MM.1S (cell line): ENCODE results near the gene EIF2A.

ENCODE experiments used
- DNase-seq: peaks from one replicate; pipeline ENCODE4 v3.0.0-alpha.2; 2015
- H2AFZ ChIP-seq: fragments of 300-600 bp; sonication (generic); 2 replicates; pipeline ENCODE4 v1.6.0; 2016; ENCODE audit warnings: antibody characterized with exemption, low read length
- H3F3A ChIP-seq: fragments of 300-600 bp; sonication (generic); 2 replicates; pipeline ENCODE4 v1.6.1; 2016; ENCODE audit warnings: mild to moderate bottlenecking, antibody characterized with exemption, low read length, moderate library complexity, mixed read lengths; ENCODE audit not compliant: insufficient read depth
- H3K27ac ChIP-seq: fragments of 300-600 bp; sonication (generic); 2 replicates; pipeline ENCODE4 v1.5.1; 2016; ENCODE audit warnings: mild to moderate bottlenecking, low read length
- H3K27me3 ChIP-seq: fragments of 300-600 bp; sonication (generic); replicated peaks from 2 replicates; pipeline ENCODE4 v1.6.0; 2016; ENCODE audit warnings: low read length; ENCODE audit not compliant: insufficient read depth
- H3K36me3 ChIP-seq: fragments of 300-600 bp; sonication (generic); replicated peaks from 2 replicates; pipeline ENCODE4 v1.6.1; 2016; ENCODE audit warnings: mild to moderate bottlenecking, low read length, mixed read lengths; ENCODE audit not compliant: insufficient read depth
- H3K4me1 ChIP-seq: fragments of 300-600 bp; sonication (generic); 2 replicates; pipeline ENCODE4 v1.6.1; 2016; ENCODE audit warnings: low read length, mixed read lengths
- H3K4me2 ChIP-seq: fragments of 300-600 bp; sonication (generic); 2 replicates; pipeline ENCODE4 v1.6.0; 2016; ENCODE audit warnings: low read depth, low read length
- H3K4me3 ChIP-seq: fragments of 300-600 bp; sonication (generic); 2 replicates; pipeline ENCODE4 v1.5.1; 2016; ENCODE audit warnings: low read length, mixed read lengths
- H3K79me2 ChIP-seq: fragments of 300-600 bp; sonication (generic); 2 replicates; pipeline ENCODE4 v1.6.1; 2016; ENCODE audit warnings: mixed run types, low read length, mixed read lengths
- H3K9ac ChIP-seq: fragments of 300-600 bp; sonication (generic); 2 replicates; pipeline ENCODE4 v1.6.1; 2016; ENCODE audit warnings: low read length, mixed read lengths
- H3K9me2 ChIP-seq: fragments of 300-600 bp; sonication (generic); replicated peaks from 2 replicates; pipeline ENCODE4 v1.6.1; 2016; ENCODE audit warnings: mild to moderate bottlenecking, low read length, mixed read lengths; ENCODE audit not compliant: insufficient read depth
- H3K9me3 ChIP-seq: fragments of 300-600 bp; sonication (generic); replicated peaks from 2 replicates; pipeline ENCODE4 v1.6.1; 2016; ENCODE audit warnings: mild to moderate bottlenecking, low read length, mixed read lengths; ENCODE audit not compliant: insufficient read depth
- H4K20me1 ChIP-seq: fragments of 300-600 bp; sonication (generic); 2 replicates; pipeline ENCODE4 v1.6.1; 2016; ENCODE audit warnings: mild to moderate bottlenecking, low read length, moderate library complexity, mixed read lengths; ENCODE audit not compliant: insufficient read depth
- EZH2 ChIP-seq: fragments of 300-600 bp; sonication (generic); optimal IDR thresholded peaks from 2 replicates; pipeline ENCODE3; 2017; ENCODE audit warnings: low read depth, mild to moderate bottlenecking, antibody characterized with exemption, low read length, mixed read lengths
- EZH2phosphoT487 ChIP-seq: fragments of 300-600 bp; sonication (generic); IDR thresholded peaks from 2 replicates; pipeline ENCODE4 v1.6.1; 2018; ENCODE audit warnings: antibody characterized with exemption, low read length
- TF ChIP-seq, protein P1 (sequence below): fragments of 300-600 bp; sonication (generic); IDR thresholded peaks from 2 replicates; pipeline ENCODE4 v1.5.1; 2016; ENCODE audit warnings: antibody characterized with exemption, low read length, mixed read lengths

The EIF2A gene

GRCh38 chr3:150531775-150532174, 14.8 kb upstream of the EIF2A start:
- Histone ChIP-seq H3K9me2 (no peaks in the 10 kb centered on the region), H3K4me2 (no peak overlapping the region), H3K9ac (no peak overlapping the region), H4K20me1 (no peaks in the 10 kb centered on the region), H3K4me3 (no peak overlapping the region), H2AFZ (no peak overlapping the region), H3K27ac (no peak overlapping the region), H3K36me3 (no peaks in the 10 kb centered on the region), H3K9me3 (no peaks in the 10 kb centered on the region), H3K4me1 (no peaks in the 10 kb centered on the region), H3K27me3 (no peaks in the 10 kb centered on the region), H3F3A (no peaks in the 10 kb centered on the region), H3K79me2 (no peaks in the 10 kb centered on the region)
- no peak for DNase-seq
- TF ChIP-seq EZH2 (no peak), EZH2phosphoT487 (no peak)
- TF ChIP-seq, protein P1, sequence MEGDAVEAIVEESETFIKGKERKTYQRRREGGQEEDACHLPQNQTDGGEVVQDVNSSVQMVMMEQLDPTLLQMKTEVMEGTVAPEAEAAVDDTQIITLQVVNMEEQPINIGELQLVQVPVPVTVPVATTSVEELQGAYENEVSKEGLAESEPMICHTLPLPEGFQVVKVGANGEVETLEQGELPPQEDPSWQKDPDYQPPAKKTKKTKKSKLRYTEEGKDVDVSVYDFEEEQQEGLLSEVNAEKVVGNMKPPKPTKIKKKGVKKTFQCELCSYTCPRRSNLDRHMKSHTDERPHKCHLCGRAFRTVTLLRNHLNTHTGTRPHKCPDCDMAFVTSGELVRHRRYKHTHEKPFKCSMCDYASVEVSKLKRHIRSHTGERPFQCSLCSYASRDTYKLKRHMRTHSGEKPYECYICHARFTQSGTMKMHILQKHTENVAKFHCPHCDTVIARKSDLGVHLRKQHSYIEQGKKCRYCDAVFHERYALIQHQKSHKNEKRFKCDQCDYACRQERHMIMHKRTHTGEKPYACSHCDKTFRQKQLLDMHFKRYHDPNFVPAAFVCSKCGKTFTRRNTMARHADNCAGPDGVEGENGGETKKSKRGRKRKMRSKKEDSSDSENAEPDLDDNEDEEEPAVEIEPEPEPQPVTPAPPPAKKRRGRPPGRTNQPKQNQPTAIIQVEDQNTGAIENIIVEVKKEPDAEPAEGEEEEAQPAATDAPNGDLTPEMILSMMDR, result no peak

- no peak overlapping the region for H3K4me2 ChIP-seq
- H3K27ac ChIP-seq, result no peak overlapping the region
- H4K20me1 ChIP-seq, result no peaks in the 10 kb centered on the region
- no peak for DNase-seq
- TF ChIP-seq, protein P1, result no peak
- TF ChIP-seq EZH2phosphoT487, result no peak
- no peak for TF ChIP-seq EZH2
- no peaks in the 10 kb centered on the region for H3F3A ChIP-seq
- no peaks in the 10 kb centered on the region for H3K36me3 ChIP-seq
- no peak overlapping the region for H3K4me3 ChIP-seq
- no peak overlapping the region for H3K9ac ChIP-seq
- no peak overlapping the region for H2AFZ ChIP-seq
- H3K79me2 ChIP-seq, result no peaks in the 10 kb centered on the region
- H3K9me2 ChIP-seq, result no peaks in the 10 kb centered on the region
- no peaks in the 10 kb centered on the region for H3K9me3 ChIP-seq
- no peaks in the 10 kb centered on the region for H3K27me3 ChIP-seq
- H3K4me1 ChIP-seq, result no peaks in the 10 kb centered on the region
These were observed 11.4 kb upstream of the EIF2A start for GRCh38 chr3:150535204-150535603.

- H3K4me2 ChIP-seq, result no peak overlapping the region
- H3K79me2 ChIP-seq, result peaks cover 24% of the 10 kb centered on the region
- H3K9me3 ChIP-seq, result no peaks in the 10 kb centered on the region
- no peak overlapping the region for H3K9ac ChIP-seq
- H3K9me2 ChIP-seq, result no peaks in the 10 kb centered on the region
- peaks cover under 1% of the 10 kb centered on the region; the same call in 1 of the 2 replicates for H3K4me1 ChIP-seq
- H3K27ac ChIP-seq, result no peak overlapping the region
- H2AFZ ChIP-seq, result no peak overlapping the region
- DNase-seq, result no peak
- H4K20me1 ChIP-seq, result peaks cover 4% of the 10 kb centered on the region; the same call in 1 of the 2 replicates
- no peaks in the 10 kb centered on the region for H3K27me3 ChIP-seq
- H3K36me3 ChIP-seq, result peaks cover 7% of the 10 kb centered on the region; the same call in 1 of the 2 replicates
- no peak for TF ChIP-seq EZH2
- TF ChIP-seq, protein P1, result no peak
- TF ChIP-seq EZH2phosphoT487, result no peak
- H3F3A ChIP-seq, result no peaks in the 10 kb centered on the region; the same call in 1 of the 2 replicates
- H3K4me3 ChIP-seq, result no peak overlapping the region
These were observed 8.0 kb upstream of the EIF2A start for GRCh38 chr3:150538324-150539208.
